SK-N-SH treated with all-trans-retinoic acid at 6 μM for 48 hours (cell line): ENCODE measurements around the gene FUT3.

Experiments used
- ATAC-seq: fragments of 200-7000 bp; cut with Tn5 transposase; 3 replicates; pipeline ENCODE4 v1.9.1; 2020; ENCODE audit warnings: mild to moderate bottlenecking, moderate library complexity
- ARNTL ChIP-seq: fragments of 450-650 bp; formaldehyde crosslinking; IDR thresholded peaks from 2 replicates; pipeline ENCODE4 v1.5.0; 2020; ENCODE audit warnings: low read depth, mild to moderate bottlenecking, moderate library complexity, borderline replicate concordance
- BACH2 ChIP-seq: fragments of 250-450 bp; sonication (Bioruptor Pico); IDR thresholded peaks from 2 replicates; pipeline ENCODE4 v1.9.0; 2021; ENCODE audit warnings: mild to moderate bottlenecking, borderline replicate concordance
- CSDC2 ChIP-seq: fragments of 250-450 bp; sonication (Bioruptor Pico); IDR thresholded peaks from 2 replicates; pipeline ENCODE4 v1.5.0; 2020; ENCODE audit warnings: mild to moderate bottlenecking, moderate library complexity
- ESRRG ChIP-seq: fragments of 250-450 bp; sonication (Bioruptor Pico); IDR thresholded peaks from 2 replicates; pipeline ENCODE4 v1.6.1; 2021; ENCODE audit warnings: mild to moderate bottlenecking
- GLIS3 ChIP-seq: fragments of 250-450 bp; sonication (Bioruptor Pico); IDR thresholded peaks from 2 replicates; pipeline ENCODE4 v1.5.0; 2020; ENCODE audit warnings: mild to moderate bottlenecking, moderate library complexity
- ISL1 ChIP-seq: fragments of 250-450 bp; sonication (Bioruptor Pico); IDR thresholded peaks from 2 replicates; pipeline ENCODE4 v2.1.2; 2022; ENCODE audit warnings: mild to moderate bottlenecking, moderate library complexity
- OSR1 ChIP-seq: fragments of 250-450 bp; sonication (Bioruptor Pico); IDR thresholded peaks from 2 replicates; pipeline ENCODE4 v1.8.0; 2022; ENCODE audit warnings: moderate library complexity, mild to moderate bottlenecking, inconsistent platforms
- PPARA ChIP-seq: fragments of 250-450 bp; sonication (Bioruptor Pico); IDR thresholded peaks from 2 replicates; pipeline ENCODE4 v1.5.0; 2020; ENCODE audit warnings: mild to moderate bottlenecking, borderline replicate concordance
- RARB ChIP-seq: fragments of 250-450 bp; sonication (Bioruptor Pico); IDR thresholded peaks from 2 replicates; pipeline ENCODE4 v1.8.0; 2021; ENCODE audit warnings: mild to moderate bottlenecking, moderate library complexity
- SNAI2 ChIP-seq: fragments of 250-450 bp; sonication (Bioruptor Pico); IDR thresholded peaks from 2 replicates; pipeline ENCODE4 v1.5.0; 2020; ENCODE audit warnings: mild to moderate bottlenecking, moderate library complexity
- TCF4 ChIP-seq: fragments of 250-450 bp; sonication (Bioruptor Pico); IDR thresholded peaks from 2 replicates; pipeline ENCODE4 v1.8.0; 2021; ENCODE audit warnings: mild to moderate bottlenecking, moderate library complexity, borderline replicate concordance
- TOX ChIP-seq: fragments of 250-450 bp; sonication (Bioruptor Pico); IDR thresholded peaks from 2 replicates; pipeline ENCODE4 v1.8.0; 2021; ENCODE audit warnings: mild to moderate bottlenecking, moderate library complexity, borderline replicate concordance
- ZC3H10 ChIP-seq: fragments of 250-450 bp; sonication (Bioruptor Pico); IDR thresholded peaks from 2 replicates; pipeline ENCODE4 v1.5.1; 2021; ENCODE audit warnings: mild to moderate bottlenecking, moderate library complexity
- ZFP3 ChIP-seq: fragments of 250-450 bp; sonication (Bioruptor Pico); IDR thresholded peaks from 2 replicates; pipeline ENCODE4 v1.5.0; 2020; ENCODE audit warnings: mild to moderate bottlenecking, moderate library complexity
- ZNF565 ChIP-seq: fragments of 450-650 bp; formaldehyde crosslinking; conservative IDR thresholded peaks from 2 replicates; pipeline ENCODE4 v1.5.0; 2020; ENCODE audit warnings: low read depth, mild to moderate bottlenecking, moderate library complexity
- ZNF70 ChIP-seq: fragments of 450-650 bp; formaldehyde crosslinking; IDR thresholded peaks from 2 replicates; pipeline ENCODE4 v1.5.0; 2020; ENCODE audit warnings: mild to moderate bottlenecking, moderate library complexity
- TF ChIP-seq, protein P1 (sequence below): fragments of 250-450 bp; sonication (Bioruptor Pico); IDR thresholded peaks from 2 replicates; pipeline ENCODE4 v1.5.1; 2020; ENCODE audit warnings: low read depth, mild to moderate bottlenecking, moderate library complexity
- TF ChIP-seq, protein P2 (sequence below): fragments of 250-450 bp; sonication (Bioruptor Pico); IDR thresholded peaks from 2 replicates; pipeline ENCODE4 v1.8.0; 2021; ENCODE audit warnings: low read depth, mild to moderate bottlenecking, moderate library complexity, borderline replicate concordance
- TF ChIP-seq, protein P3 (sequence below): fragments of 250-450 bp; sonication (Bioruptor Pico); IDR thresholded peaks from 2 replicates; pipeline ENCODE4 v1.8.0; 2020; ENCODE audit warnings: mild to moderate bottlenecking, moderate library complexity, borderline replicate concordance
- TF ChIP-seq, protein P4 (sequence below): fragments of 250-450 bp; sonication (Bioruptor Pico); IDR thresholded peaks from 2 replicates; pipeline ENCODE4 v1.5.1; 2021; ENCODE audit warnings: mild to moderate bottlenecking, moderate library complexity
- TF ChIP-seq, protein P5 (sequence below): fragments of 250-450 bp; sonication (Bioruptor Pico); IDR thresholded peaks from 2 replicates; pipeline ENCODE4 v1.5.0; 2020; ENCODE audit warnings: mild to moderate bottlenecking, moderate library complexity

Gene FUT3

DNA sequence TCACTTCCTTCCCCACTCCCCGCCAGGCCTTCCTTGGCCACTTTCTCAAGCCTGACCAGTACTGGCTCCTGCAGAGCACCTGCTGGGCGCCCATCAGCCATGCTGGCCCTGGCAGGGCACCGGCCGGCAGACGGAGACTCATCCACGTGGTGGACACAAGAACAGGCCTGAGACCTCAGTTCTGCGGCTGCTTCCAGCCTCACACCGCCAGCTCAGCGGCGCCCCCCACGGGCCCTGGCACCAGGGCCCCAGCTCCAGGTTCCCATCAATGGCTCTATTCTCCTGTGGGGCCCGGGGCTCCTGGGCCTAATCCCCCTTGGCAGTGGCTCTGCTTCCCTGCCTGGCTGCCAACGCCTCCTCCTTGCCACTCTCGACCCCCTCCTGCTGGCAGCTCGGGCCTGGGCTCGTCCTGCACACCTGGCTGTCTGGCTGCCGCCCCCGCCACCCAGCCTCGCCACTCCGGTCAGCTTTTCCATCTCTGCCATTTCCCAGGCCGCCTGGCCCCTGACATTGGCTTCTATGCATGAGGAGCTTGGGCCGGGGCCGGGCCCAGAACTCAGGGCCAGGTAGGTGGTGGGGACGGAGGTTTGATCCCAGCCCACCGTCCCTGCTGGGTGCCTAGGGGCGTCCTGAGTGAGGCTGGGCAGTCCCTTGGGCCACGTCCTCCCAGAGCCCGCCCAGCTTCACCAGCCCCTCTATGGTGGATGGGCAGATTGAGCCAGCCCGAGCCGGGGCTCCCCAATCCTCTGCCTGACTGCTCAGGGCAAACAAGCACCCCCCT, 46.1 kb upstream of the FUT3 start:
- ATAC-seq = no peak

DNA sequence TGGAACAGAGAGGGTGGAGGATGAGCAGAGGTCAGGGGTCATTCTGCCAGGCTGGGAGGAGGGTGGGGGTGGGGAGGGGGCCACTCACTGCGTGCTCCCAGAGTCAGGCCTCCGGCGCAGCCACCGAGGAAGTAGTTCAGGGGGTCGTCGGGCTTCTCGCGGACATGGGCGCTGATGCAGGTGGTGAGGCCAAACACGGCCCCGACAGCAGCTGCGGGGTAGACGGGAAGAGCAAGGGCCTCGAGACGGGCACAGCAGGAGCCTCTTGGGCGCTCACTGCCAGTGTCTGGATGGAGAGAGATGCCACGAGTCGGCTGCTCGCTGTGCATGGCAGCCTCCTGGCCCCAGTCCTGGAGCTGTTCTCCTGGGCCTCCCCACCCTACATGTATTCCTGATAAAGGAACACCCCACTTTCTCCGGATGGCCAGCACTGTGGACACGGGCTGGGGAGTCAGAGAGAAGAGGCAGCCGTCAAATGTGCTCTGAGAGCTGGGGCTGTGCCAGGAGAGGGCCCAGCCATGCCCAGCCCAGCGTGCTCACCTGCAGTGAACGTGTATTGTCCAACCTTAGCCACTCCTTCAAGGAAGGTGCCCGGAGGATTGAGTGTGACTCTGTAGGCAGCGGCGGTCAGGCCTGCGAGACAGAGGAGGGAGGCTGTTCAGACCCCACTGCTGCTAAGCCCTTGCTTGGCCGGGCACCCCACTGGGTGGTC, 45.3 kb upstream of the FUT3 start:
- TF ChIP-seq OSR1 (CRISPR knock-in tag) (no peak), ZNF565 (CRISPR knock-in tag) (no peak)
- ATAC-seq = no peak

More for the DNA sequence above, 46.1 kb upstream of the FUT3 start:
- TF ChIP-seq, protein P1, sequence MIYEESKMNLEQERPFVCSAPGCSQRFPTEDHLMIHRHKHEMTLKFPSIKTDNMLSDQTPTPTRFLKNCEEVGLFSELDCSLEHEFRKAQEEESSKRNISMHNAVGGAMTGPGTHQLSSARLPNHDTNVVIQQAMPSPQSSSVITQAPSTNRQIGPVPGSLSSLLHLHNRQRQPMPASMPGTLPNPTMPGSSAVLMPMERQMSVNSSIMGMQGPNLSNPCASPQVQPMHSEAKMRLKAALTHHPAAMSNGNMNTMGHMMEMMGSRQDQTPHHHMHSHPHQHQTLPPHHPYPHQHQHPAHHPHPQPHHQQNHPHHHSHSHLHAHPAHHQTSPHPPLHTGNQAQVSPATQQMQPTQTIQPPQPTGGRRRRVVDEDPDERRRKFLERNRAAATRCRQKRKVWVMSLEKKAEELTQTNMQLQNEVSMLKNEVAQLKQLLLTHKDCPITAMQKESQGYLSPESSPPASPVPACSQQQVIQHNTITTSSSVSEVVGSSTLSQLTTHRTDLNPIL (CRISPR knock-in tag) = no peak
- no peak for TF ChIP-seq ZFP3 (CRISPR knock-in tag)
- no peak for TF ChIP-seq ZNF565 (CRISPR knock-in tag)
- no peak for TF ChIP-seq GLIS3

DNA sequence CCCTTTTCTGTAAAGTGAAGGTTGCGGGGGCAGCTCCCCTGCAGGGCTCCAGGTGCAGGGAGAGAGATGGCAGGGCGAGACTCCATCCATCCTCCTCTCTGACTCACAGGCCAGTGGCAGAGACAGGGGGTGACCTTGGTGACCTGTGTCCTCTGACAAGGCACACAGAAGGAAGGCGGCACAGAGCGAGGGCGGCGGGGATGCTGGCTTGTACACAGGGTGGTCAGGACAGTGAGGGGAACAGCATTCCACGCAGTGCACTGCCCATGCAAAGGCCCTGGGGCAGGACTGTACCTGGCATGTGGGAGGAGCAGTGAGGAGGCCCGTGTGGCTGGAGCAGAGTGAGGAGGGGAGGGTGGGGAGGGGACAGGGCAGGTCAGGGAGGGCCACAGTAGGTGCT, 44.6 kb upstream of the FUT3 start:
- no peak for ATAC-seq
- TF ChIP-seq CSDC2 (CRISPR knock-in tag) (no peak), TOX (CRISPR knock-in tag) (no peak), RARB (no peak), TCF4 (CRISPR knock-in tag) (no peak), ZC3H10 (no peak), PPARA (CRISPR knock-in tag) (no peak), ZFP3 (CRISPR knock-in tag) (no peak), GLIS3 (no peak), ARNTL (CRISPR knock-in tag) (no peak), SNAI2 (CRISPR knock-in tag) (no peak)
- TF ChIP-seq, protein P2, sequence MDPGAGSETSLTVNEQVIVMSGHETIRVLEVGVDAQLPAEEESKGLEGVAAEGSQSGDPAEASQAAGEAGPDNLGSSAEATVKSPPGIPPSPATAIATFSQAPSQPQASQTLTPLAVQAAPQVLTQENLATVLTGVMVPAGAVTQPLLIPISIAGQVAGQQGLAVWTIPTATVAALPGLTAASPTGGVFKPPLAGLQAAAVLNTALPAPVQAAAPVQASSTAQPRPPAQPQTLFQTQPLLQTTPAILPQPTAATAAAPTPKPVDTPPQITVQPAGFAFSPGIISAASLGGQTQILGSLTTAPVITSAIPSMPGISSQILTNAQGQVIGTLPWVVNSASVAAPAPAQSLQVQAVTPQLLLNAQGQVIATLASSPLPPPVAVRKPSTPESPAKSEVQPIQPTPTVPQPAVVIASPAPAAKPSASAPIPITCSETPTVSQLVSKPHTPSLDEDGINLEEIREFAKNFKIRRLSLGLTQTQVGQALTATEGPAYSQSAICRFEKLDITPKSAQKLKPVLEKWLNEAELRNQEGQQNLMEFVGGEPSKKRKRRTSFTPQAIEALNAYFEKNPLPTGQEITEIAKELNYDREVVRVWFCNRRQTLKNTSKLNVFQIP (CRISPR knock-in tag) = no peak
- TF ChIP-seq, protein P3, sequence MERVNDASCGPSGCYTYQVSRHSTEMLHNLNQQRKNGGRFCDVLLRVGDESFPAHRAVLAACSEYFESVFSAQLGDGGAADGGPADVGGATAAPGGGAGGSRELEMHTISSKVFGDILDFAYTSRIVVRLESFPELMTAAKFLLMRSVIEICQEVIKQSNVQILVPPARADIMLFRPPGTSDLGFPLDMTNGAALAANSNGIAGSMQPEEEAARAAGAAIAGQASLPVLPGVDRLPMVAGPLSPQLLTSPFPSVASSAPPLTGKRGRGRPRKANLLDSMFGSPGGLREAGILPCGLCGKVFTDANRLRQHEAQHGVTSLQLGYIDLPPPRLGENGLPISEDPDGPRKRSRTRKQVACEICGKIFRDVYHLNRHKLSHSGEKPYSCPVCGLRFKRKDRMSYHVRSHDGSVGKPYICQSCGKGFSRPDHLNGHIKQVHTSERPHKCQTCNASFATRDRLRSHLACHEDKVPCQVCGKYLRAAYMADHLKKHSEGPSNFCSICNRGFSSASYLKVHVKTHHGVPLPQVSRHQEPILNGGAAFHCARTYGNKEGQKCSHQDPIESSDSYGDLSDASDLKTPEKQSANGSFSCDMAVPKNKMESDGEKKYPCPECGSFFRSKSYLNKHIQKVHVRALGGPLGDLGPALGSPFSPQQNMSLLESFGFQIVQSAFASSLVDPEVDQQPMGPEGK = no peak
- TF ChIP-seq, protein P4, sequence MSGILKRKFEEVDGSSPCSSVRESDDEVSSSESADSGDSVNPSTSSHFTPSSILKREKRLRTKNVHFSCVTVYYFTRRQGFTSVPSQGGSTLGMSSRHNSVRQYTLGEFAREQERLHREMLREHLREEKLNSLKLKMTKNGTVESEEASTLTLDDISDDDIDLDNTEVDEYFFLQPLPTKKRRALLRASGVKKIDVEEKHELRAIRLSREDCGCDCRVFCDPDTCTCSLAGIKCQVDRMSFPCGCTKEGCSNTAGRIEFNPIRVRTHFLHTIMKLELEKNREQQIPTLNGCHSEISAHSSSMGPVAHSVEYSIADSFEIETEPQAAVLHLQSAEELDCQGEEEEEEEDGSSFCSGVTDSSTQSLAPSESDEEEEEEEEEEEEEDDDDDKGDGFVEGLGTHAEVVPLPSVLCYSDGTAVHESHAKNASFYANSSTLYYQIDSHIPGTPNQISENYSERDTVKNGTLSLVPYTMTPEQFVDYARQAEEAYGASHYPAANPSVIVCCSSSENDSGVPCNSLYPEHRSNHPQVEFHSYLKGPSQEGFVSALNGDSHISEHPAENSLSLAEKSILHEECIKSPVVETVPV (CRISPR knock-in tag) = no peak
- TF ChIP-seq, all 23 proteins: peak for 0

DNA sequence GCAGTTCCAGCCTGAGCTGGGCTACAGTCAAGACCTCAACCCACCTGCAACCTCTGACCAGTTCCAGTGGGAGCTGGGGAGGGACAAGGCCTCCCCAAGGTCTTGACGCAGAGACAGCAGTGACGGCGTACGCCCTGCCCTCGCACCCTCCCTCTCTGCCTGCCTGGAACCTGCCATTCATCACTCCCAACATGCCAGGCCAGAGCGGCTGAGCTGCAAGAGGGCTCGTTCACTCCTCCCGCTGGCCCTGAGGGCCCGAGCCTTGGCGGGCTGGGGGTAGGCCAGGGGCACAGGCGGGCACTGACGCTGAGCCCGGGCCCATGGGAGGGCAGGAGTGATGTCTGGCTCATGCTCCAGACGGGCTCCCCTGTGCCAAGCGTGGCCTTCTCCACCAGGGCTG, 44.2 kb upstream of the FUT3 start:
- TF ChIP-seq SNAI2 (CRISPR knock-in tag) = no peak
- no peak for TF ChIP-seq ZNF70
- TF ChIP-seq ISL1 = no peak
- no peak for ATAC-seq

DNA sequence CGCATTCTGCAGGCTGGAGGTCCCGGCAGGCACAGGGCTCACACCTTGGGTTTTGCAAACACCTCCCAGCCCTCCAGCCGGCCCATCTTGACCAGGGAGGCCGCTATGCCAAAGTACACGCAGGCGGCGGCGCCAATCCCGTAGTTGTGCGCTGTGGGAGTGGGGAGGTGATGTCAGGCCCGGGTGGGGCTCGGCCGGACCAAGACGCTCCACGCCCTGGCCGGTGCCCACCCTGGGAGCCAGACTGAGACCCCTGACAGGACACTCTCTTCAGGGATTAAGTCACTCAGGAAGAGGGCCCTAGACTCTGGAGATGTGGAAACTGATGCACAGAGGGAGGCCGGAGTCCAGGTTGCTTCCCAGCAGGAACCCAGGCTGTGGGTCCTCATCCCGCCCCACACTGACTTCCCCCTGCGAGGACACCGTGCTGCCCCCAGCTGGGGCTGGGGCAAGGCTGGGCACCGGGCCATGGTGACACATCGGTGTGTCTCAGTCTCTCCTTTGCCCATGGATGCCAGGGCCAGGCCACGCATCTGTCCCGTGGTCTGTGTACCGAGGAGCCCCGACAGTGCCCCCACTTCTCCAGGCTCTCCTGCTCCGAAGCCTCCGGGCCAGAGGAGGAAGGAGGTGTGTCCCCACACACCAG, 43.6 kb upstream of the FUT3 start:
- TF ChIP-seq BACH2 = no peak
- TF ChIP-seq ESRRG = no peak
- no peak for TF ChIP-seq ZNF70
- TF ChIP-seq, protein P5, sequence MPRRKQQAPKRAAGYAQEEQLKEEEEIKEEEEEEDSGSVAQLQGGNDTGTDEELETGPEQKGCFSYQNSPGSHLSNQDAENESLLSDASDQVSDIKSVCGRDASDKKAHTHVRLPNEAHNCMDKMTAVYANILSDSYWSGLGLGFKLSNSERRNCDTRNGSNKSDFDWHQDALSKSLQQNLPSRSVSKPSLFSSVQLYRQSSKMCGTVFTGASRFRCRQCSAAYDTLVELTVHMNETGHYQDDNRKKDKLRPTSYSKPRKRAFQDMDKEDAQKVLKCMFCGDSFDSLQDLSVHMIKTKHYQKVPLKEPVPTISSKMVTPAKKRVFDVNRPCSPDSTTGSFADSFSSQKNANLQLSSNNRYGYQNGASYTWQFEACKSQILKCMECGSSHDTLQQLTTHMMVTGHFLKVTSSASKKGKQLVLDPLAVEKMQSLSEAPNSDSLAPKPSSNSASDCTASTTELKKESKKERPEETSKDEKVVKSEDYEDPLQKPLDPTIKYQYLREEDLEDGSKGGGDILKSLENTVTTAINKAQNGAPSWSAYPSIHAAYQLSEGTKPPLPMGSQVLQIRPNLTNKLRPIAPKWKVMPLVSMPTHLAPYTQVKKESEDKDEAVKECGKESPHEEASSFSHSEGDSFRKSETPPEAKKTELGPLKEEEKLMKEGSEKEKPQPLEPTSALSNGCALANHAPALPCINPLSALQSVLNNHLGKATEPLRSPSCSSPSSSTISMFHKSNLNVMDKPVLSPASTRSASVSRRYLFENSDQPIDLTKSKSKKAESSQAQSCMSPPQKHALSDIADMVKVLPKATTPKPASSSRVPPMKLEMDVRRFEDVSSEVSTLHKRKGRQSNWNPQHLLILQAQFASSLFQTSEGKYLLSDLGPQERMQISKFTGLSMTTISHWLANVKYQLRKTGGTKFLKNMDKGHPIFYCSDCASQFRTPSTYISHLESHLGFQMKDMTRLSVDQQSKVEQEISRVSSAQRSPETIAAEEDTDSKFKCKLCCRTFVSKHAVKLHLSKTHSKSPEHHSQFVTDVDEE (CRISPR knock-in tag) = no peak
- TF ChIP-seq RARB = no peak
- no peak for TF ChIP-seq SNAI2 (CRISPR knock-in tag)
- TF ChIP-seq TOX (CRISPR knock-in tag) = no peak
- TF ChIP-seq, protein P2 (CRISPR knock-in tag) = no peak
- TF ChIP-seq ZNF565 (CRISPR knock-in tag) = no peak
- ATAC-seq = no peak
